ENCODE measurements around the gene SHF.

SHF gene

DNA sequence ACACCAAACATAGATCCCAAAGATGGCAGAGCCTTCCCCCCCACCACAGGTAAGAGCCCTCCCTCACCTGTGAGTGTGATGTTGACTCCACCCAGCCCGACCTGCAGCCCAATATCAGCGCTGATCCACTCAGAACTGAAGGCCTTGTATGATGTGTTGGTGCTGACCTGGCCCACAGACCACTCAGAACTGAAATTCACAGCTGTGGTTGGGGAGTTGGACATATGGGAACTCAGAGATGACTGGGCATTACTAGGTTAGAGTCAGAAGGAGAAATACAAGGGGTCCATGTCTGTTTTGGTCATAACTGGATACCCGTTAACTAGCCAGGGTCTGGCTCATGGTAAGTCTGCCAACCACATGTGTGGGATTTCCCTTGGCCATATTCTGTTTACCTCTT is 66.7 kb downstream of the SHF start:
- in situ Hi-C loops (cut with HindIII; ENCODE audit: low sequenced_read_pairs): no loop called here
- TF ChIP-seq, protein P1, sequence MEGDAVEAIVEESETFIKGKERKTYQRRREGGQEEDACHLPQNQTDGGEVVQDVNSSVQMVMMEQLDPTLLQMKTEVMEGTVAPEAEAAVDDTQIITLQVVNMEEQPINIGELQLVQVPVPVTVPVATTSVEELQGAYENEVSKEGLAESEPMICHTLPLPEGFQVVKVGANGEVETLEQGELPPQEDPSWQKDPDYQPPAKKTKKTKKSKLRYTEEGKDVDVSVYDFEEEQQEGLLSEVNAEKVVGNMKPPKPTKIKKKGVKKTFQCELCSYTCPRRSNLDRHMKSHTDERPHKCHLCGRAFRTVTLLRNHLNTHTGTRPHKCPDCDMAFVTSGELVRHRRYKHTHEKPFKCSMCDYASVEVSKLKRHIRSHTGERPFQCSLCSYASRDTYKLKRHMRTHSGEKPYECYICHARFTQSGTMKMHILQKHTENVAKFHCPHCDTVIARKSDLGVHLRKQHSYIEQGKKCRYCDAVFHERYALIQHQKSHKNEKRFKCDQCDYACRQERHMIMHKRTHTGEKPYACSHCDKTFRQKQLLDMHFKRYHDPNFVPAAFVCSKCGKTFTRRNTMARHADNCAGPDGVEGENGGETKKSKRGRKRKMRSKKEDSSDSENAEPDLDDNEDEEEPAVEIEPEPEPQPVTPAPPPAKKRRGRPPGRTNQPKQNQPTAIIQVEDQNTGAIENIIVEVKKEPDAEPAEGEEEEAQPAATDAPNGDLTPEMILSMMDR (IDR thresholded peaks at IDR 0.05; ENCODE audit: low read depth, low read length, missing control alignments): no peak
- no peak for DNase-seq (ENCODE audit: low read depth)
- H3K4me3 ChIP-seq (ENCODE audit: low read depth, low read length): no peak overlapping the region

DNA sequence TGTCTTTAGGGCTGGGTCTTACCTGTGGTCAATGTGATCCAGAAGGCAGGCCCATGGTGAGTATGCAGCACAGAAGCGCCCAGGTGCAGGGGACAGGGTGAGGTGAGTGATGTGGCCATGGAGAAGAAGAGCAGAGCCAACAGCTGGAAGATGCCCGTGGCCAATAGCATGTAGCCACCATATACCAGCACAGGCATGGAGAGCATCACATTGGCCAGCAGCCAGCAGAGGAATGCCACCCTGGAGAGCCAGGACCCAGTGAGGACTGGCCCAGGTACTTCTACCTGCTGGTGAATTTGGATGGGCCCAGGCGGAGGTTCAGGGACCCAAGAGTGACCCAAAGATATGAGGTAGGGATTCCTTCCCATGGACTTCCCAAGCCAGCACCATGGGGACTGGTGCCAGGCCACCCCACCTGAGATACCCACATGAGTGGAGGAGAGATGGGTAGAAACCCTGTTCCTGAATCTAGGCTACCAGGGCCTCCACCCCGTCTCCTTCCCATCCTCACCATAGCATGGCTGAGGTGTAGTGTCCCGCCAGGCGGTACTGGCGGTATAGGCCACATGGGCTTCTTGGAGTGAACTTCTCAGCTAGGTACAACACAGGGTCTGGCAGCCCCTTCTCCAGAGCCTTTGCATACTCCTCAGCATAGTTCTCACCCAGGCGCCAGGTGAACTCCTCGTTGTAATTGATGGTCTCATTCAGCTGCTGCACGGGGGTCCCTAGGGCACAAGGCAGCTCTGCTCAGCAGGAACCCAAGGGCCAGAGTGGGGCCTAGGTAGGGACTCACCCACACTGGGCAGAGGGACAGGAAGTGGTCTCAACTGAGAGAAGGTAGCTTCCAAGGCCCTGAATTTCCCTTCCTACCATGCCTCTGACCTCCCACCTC is 67.4 kb downstream of the SHF start:
- DNase-seq (ENCODE audit: low read depth): no peak
- TF ChIP-seq, protein P1 (IDR thresholded peaks at IDR 0.05; ENCODE audit: low read depth, low read length, missing control alignments): no peak

DNA sequence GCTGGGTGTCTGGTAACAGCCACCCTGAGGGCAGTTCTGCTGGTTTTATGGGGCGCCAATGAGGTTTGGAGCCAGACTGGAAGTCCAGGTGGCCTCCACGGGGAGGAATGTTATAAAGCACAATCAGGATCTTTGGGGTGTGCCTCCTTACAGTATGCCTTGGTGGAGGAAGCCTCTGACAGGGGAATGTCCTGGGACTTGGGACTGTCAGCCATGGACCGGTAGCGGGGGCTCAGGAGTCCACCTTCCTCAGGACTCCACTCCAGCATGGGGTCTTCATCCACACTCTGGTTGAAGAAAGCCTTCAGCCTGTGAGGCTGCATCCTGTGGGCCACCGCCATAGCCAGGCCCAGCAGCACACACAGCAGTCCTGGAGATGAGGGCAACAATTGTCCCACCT is 68.8 kb downstream of the SHF start:
- DNase-seq (ENCODE audit: low read depth): no peak
- TF ChIP-seq, protein P1 (IDR thresholded peaks at IDR 0.05; ENCODE audit: low read depth, low read length, missing control alignments): no peak
- H3K4me3 ChIP-seq (ENCODE audit: low read depth, low read length): no peak overlapping the region
- in situ Hi-C loops (cut with HindIII; ENCODE audit: low sequenced_read_pairs): no loop called here

More for the DNA sequence above, 67.4 kb downstream of the SHF start:
- H3K4me3 ChIP-seq (ENCODE audit: low read depth, low read length): no peak overlapping the region
- in situ Hi-C loops (cut with HindIII; ENCODE audit: low sequenced_read_pairs): no loop called here

DNA sequence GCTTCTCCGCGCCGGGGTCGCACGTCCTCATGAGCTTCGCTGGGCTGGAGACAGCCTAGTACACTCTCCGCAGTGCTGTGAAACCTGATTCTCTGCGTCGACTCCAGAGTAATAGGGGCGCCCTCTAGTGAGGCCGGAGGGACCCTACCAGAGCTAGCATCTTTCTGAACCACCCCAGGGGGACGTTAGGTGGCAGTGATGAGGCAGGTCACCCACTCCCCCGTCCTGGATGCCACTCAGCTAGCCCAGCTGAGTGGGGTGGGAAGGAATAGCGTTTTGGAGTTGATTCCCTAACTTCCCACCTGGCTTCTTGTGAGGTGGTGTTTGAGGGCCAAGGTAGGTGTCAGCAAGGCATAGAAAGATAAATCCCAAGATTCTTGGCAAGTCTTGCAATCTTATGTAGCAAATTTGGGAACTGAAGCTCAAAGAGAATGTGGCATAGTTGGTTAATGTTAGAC is 69.6 kb downstream of the SHF start:
- H3K4me3 ChIP-seq (ENCODE audit: low read depth, low read length): no peak overlapping the region
- in situ Hi-C loops (cut with HindIII; ENCODE audit: low sequenced_read_pairs): no loop called here

DNA sequence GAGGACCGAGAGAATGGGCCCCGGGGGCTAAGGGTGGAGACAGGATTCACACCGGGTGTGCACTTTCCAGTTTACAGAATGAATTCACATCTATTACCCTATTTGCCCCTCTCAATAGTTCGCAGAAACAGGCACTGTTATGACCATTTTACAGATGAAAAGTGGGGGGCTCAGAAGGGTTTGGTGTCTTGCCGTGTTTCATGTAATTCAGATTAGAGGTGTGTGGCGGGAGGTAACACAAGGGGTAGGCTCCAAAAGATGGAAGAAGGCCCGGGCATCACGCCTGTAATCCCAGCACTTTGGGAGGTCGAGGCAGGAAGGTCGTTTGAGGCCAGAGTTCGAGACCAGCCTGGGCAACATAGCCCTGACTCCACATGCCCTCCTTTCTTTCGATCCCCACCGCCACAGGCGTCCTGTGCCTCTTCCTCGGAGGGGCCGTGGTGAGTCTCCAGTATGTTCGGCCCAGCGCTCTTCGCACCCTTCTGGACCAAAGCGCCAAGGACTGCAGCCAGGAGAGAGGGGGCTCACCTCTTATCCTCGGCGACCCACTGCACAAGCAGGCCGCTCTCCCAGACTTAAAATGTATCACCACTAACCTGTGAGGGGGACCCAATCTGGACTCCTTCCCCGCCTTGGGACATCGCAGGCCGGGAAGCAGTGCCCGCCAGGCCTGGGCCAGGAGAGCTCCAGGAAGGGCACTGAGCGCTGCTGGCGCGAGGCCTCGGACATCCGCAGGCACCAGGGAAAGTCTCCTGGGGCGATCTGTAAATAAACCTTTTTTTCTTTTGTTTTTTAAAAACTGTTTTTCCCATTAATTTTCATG is 70.2 kb downstream of the SHF start:
- in situ Hi-C loops (cut with HindIII; ENCODE audit: low sequenced_read_pairs): no loop called here
- TF ChIP-seq, protein P1 (IDR thresholded peaks at IDR 0.05; ENCODE audit: low read depth, low read length, missing control alignments): no peak
- no peak overlapping the region for H3K4me3 ChIP-seq (ENCODE audit: low read depth, low read length)
- DNase-seq (ENCODE audit: low read depth): no peak

More for the DNA sequence above, 69.6 kb downstream of the SHF start:
- TF ChIP-seq, protein P1 (IDR thresholded peaks at IDR 0.05; ENCODE audit: low read depth, low read length, missing control alignments): peak; percentile 100
- DNase-seq (ENCODE audit: low read depth): peak; percentile 84
